ENCODE results near the gene SPTLC1.
"Not testable (repeated sequence)": the region's sequence is repeated elsewhere in the genome, so short reads cannot be mapped to it uniquely, and the experiment has no call there.

SPTLC1 gene, protein sequence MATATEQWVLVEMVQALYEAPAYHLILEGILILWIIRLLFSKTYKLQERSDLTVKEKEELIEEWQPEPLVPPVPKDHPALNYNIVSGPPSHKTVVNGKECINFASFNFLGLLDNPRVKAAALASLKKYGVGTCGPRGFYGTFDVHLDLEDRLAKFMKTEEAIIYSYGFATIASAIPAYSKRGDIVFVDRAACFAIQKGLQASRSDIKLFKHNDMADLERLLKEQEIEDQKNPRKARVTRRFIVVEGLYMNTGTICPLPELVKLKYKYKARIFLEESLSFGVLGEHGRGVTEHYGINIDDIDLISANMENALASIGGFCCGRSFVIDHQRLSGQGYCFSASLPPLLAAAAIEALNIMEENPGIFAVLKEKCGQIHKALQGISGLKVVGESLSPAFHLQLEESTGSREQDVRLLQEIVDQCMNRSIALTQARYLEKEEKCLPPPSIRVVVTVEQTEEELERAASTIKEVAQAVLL

DNA sequence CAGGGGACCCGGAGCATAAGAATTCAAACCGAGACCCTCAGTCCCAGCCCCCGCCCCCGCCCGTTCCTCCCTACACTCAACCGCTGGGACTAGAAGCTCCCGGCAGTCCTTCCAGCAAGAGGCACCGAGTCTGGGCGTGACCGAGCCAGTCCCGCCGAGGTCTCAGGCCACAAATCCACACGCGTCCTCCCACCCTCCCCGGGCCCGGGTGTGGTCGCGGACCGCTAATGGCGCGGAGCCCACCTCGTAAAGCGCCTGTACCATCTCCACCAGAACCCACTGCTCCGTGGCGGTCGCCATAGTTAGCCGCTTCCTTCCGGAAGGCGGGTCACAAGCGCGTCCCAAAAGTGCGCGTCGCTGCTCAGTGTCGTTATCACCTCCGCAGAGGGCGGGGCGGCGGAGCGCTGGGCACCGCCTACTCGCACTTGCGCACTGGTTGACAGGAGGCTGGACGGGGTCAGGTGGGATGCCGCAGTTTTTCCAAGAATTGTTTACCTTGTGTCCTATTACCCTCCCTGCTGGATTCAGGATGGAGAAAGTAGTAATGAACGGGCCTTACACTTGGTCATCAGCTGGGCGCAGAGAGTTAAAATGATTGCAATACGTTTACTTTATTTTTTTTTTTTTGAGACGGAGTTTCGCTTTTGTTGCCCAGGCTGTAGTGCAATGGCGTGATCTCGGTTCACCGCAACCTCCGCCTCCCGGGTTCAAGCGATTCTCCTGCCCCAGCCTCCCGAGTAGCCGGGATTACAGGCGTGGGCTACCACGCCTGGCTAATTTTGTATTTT is at the start of gene SPTLC1:
TSS of gene SPTLC1 (minus strand) at position 343 of the 788 bp plus-strand sequence. CDS start at position 300, 43 bp downstream.
- peak; percentile 89 to 92 for DNase-seq (ENCODE audit: low read depth in 1 of 2, low spot score in 1 of 2)

DNA sequence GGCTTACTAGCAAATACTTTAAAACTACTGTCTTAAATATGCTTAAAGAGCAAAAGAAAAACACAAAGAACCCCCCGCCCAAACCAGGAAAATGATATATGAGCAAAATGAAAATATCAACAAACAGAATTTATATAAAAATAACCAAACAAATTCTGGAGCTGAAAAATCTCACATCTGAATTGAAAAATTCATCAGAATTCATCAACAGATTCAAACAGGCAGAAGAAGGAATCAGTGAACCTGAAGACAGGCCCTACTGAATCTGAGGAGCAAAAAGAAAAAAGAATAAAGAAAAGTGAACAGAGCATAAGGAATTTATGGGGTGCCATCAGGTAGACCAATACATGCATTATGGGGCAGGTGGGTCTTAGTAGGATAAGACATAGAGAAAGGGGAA is 49.8 kb upstream of the SPTLC1 start:
- no peak for DNase-seq (ENCODE audit: low read depth in 1 of 2, low spot score in 1 of 2)

DNA sequence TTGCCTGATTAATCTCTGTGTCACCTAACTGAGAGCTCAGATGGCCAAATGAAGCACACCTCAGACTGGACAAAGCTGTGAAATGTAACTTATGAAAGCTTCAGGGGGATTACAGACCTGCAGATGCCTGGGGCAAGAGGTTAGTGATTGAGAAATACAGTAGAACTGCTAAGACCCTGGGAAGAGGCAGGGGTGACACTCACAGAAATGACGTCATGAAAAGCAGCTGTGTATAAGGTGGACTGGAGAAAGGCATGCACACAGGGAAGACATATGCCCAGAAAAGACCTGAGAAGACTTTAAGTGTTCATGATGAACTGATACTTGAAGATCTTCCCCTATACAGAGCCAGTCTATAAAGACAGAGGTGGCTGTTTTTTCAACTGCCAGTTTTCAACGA is 49.3 kb upstream of the SPTLC1 start:
- no peak for DNase-seq (ENCODE audit: low read depth in 1 of 2, low spot score in 1 of 2)

DNA sequence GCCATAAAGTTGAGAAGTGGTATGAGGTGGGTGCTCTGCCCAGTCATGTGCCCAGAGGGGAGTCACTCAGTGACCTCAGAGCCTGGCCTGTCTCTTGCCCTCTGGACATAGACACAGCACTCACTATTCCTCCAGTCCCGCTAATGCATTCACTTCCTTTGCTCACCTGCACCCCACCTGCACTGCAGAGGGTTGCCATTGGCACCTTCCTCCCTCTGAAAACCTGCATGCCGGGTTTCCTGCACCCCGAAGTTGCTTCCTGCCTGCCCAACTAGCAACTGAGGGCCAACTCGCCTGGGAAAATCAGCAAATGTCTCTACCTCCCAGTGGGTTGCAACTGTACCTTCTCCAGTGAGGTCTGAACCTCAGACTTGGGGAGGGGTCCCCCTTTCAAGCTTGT is 48.1 kb upstream of the SPTLC1 start:
- DNase-seq (ENCODE audit: low read depth in 1 of 2, low spot score in 1 of 2): no peak

DNA sequence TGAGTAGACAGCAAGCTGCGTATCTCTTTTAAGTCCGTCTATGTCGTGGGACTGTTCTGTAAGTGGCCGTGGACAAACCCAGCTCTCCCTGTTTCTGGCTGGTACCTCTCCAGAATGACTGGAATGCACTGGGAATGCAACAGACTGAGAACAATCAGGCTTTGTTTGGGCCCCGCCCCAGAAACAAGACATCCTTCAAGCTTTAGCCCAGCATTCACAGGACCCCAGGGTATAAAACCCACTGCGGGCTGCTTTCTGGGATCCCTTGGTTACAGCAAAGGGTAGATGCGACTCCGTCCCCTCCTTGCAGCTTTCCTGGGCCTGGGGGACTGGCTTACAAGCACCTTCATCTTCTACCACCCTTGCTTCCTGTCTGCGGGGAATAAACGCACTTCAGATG is 45.6 kb upstream of the SPTLC1 start:
- DNase-seq (ENCODE audit: low read depth in 1 of 2, low spot score in 1 of 2): no peak

DNA sequence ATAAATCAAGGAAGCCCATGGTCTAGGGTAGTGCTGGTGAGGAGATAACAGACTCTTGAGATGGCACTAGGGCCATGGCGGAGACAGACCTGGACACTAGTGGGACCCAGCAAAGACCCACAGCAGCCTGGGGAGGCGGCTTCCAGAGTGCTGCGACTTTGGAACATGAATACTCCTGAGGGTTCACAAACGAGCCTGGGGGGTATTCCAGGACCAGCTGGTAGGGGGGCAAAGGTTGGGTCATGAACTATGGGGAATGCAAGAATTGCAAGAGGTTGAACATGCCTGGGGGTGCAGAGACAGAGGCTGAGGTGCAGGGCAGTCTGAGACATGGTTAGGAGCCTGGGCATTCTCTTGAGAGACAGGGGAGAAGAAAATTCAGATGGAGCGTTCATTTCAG is 43.8 kb upstream of the SPTLC1 start:
- DNase-seq (ENCODE audit: low read depth in 1 of 2, low spot score in 1 of 2): no peak

DNA sequence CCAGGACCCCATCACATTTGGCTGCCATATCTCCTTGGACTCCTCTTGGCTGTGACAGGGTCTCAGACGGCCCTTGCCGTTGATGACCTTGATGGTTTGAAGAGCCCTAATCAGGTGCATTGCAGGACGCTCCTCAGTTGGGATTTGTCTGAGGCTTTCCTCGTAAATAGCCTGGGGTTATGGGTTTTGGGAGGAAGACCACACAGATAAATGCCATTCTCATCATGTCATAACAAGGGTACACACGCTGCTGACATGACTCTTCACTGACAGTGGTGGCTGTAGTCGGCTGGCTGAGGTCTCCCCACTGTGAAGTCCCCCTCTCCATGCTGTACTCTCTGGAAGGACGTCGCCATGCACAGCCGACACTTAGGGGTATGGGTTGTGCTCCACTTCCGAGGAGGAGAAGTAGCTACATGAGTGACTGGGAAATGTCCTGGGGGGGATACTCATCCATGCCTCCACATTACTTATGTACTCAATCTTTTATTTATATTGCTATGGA is 42.9 kb upstream of the SPTLC1 start:
- DNase-seq (ENCODE audit: low read depth in 1 of 2, low spot score in 1 of 2): no peak

DNA sequence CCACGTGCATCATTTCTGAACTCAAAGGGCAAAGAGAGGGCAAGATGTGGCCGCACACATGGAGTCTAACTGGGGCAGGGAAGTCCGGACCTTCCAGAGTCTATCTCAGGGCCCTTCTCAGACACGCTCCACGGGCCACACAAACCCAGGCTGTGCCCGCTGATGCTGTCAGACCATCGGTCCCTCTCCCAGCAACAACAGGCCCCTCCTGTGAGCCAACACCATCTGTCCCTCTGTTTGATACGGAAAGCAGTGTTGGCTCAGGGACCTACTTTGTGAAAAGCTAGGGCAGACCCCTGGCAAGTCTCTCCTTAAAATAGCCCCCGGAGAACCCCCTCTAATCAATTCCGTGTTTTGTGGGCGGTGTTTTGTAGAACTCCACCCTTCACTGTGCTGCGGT is 40.5 kb upstream of the SPTLC1 start:
- DNase-seq (ENCODE audit: low read depth in 1 of 2, low spot score in 1 of 2): not testable (repeated sequence)

DNA sequence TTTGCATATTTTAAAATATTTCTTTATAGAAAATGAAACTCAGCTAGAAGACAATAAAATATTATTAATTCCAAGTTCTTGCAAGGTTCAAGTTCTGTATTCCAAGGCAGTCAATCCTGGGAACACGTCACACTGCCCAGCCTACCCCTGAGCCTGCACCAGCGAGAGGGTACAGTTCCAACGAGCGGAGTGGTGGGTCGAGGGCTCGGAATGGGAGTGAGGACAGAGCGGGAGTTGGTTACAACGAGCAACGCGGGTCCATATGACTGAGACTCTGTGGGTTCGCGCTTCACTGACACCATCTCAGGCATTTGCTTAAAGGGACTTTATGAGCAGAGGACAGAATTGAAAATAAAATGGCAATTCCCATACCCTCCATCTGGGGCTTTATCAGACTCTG is 40.0 kb upstream of the SPTLC1 start:
- DNase-seq (ENCODE audit: low read depth in 1 of 2, low spot score in 1 of 2): no peak

DNA sequence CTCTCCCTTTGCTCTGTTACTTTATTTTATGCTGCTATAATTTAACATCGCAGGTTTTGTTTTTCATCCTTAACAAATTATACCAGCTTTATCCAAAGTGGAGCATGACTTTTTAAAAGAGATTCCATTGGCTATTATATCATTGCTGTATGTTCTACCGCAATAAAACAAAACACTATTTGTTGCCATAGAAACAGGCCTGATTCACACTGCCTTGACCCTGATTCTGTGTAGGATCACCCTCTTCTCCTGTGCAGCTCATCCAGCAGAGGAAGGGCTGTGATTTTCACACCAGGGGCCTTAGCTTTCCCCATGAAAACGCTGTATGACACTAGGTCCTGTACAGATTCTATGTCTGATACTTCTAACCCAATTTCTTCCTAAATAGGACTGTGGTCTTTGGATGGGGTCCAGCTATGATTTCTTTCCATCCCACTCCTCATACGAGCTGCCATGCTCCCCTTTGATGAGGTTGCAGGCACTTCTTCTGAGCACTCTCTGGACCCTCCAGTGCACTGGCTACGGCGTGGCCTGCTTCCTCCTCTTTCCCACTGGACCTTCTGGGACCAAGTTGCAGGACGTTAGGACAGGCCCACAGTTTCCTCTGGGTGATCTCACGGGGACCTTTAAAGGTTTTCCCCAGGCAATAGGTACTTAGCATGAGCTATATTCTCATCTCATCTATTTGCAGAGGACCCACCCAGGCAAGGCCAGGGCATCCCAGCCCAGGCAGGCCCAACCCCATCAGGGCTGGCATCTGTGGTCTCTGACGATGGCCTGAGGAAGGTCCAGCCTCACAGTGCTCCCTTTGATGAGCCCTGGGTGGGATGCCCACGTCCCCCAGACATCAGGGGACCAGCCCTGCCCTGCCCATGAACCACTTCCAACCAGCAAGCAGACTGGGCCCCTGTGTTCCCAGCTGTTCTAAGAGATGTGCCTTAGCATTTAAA is 38.5 kb upstream of the SPTLC1 start:
- DNase-seq (ENCODE audit: low read depth in 1 of 2, low spot score in 1 of 2): not testable (repeated sequence)

DNA sequence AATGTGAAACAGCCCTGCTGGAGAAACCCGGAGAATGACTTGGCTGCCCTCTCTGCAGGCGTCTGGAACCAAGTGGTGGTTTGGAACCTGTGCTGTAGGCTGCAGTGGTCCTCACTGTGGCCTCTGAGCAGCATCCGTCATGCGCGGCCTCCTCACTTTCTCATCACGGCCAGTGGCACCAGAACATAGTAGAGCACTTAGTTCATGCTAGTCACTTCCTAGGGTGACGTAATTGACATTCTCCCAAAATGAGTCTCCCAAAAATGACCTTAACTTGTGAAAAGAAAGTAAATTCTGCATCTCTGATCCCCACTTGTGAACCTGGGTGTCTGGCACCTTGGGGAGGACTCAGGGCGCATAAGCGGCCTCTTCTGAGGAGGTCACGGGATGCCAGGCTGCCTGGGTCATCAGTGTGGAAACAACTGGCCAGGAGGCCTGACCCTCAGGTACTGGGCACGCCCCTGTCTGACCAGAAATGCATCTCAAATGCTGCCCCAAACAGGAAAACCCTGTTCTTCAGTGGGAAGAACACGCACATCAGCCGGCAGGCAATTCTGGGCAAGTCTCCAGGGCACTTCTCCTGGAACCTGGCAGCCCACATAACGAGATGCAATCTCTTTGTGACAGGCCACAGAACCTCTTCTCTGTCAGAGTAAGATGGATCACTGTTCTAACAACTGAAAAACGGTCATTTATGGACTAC is 36.6 kb upstream of the SPTLC1 start:
- DNase-seq (ENCODE audit: low read depth in 1 of 2, low spot score in 1 of 2): no peak

DNA sequence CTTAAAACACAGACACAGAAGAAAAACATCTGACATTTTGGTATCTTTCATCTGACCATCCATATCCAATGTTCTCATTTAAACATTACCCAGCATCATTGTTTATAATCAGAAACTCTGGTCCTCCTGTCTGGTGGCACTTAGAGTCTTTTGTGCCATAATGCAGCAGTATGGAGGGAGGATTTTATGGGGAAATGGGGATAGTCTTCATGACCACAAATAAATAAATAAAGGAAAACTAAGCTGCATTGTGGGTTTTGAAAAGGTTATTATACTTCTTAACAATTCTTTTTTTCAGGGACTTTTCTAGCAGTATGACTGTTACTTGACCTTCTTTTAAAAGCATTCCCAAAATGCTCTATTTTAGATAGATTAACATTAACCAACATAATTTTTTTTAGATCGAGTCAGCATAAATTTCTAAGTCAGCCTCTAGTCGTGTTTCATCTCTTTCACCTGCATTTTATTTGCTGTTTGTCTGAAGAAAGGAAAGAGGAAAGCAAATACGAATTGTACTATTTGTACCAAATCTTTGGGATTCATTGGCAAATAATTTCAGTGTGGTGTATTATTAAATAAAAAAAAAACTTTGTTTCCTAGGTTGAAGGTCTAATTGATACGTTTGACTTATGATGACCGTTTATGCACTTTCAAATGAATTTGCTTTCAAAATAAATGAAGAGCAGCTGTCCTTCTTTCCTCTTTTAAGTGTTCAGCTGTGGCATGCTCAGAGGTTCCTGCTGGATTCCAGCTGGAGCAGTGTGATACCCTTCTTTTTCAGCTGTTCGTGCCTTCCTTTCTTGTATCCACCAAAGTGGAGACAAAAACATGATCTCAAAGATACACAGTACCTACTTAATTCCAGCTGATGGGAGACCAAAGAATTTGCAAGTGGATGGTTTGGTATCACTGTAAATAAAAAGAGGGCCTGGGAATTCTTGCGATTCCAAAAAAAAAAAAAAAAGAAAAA is 35.6 kb upstream of the SPTLC1 start:
- not testable (repeated sequence) for DNase-seq (ENCODE audit: low read depth in 1 of 2, low spot score in 1 of 2)

DNA sequence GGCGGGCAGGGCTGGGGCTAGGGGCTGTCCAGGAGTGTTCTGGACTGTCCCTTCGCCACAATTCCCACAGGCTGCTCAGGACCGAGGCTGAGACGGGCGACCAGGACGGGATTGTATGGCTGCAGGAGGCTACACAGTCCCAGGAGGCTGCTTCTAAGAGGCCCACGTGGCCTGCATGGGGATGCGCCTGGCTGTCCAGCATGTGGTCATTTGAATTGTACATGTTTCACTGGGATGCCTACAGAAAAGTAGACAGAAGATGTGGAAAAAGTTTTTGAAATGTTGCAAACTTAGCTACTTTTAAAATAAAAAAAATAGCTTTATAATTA is 32.6 kb upstream of the SPTLC1 start:
- no peak for DNase-seq (ENCODE audit: low read depth in 1 of 2, low spot score in 1 of 2)

DNA sequence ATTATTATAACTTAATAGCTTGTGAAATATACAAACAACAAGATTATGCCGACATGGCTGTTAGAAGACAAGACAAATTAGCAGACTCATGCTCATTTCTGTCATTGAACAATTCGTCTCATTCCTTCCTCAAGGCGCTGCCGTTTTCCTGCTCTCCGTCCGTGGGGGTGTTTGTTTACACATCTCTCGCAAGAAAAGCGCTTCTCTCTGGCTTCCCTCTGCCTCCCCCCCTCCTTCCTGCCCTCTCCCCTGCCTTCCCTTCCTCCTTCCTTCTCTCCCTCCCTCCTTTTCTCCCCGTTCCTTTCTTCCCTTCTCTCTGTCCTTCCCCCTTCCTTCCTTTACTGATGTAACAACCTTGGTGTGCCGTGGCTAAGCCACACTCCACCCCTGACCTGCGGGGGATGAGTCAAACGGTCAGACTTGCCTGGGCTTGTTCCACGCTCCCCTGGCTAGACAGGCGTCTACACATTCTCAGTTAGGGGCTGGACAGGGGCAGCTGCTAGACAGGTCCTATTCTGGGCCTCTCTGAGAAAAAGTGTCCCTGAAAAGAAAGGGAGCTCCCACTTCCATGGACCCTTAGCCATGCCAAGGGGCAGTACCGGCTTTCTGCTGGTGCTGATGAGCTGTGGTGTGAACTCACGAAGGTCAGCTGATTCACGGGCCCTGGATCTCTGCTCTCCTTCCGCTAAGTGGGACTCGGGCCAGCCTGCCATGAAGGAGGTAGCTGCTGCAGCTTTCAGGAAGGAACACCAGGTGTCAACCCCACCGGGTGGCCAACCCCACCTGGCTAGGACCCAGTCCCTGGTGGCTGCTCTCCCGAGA is 32.0 kb upstream of the SPTLC1 start:
- DNase-seq (ENCODE audit: low read depth in 1 of 2, low spot score in 1 of 2): no peak

DNA sequence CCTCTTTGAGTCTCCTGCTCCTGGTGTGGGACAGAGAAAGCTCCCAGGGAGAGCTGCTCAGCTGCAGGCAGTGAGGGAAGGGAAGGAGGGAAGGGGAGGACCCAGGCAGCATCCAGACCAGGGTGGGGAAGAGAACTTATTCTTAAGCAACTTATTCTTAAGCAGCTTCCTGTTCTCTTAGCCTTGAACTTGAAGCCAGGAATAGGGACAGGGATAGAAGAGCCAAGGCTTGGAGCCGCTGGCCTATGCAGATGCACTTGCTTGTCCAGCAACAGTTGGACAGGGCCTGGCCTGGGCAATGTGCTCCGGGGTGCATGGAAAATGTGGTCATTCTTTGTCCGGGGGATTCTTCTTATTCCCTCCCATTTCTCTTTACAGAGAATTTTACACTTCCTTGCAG is 31.4 kb upstream of the SPTLC1 start:
- no peak for DNase-seq (ENCODE audit: low read depth in 1 of 2, low spot score in 1 of 2)

DNA sequence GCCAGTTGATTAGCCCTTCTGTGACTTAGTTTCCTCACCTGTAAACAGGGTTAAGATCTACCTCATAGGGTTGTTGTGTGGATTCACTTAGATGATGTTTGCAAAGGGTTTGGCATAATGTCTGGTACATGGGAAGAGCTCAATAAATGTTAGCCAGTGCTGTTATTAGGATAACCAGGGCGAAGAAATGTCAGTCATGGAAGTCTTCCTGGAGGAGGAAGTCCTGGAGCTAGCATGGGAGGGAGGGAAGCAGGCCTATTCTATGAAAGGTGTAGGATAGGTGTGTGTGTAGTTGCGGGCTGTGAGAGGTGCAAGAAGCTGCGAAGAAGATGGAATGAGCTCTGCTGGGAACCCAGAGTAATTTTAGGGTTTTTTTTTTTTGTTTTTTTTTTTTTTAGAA is 30.6 kb upstream of the SPTLC1 start:
- not testable (repeated sequence) for DNase-seq (ENCODE audit: low read depth in 1 of 2, low spot score in 1 of 2)

DNA sequence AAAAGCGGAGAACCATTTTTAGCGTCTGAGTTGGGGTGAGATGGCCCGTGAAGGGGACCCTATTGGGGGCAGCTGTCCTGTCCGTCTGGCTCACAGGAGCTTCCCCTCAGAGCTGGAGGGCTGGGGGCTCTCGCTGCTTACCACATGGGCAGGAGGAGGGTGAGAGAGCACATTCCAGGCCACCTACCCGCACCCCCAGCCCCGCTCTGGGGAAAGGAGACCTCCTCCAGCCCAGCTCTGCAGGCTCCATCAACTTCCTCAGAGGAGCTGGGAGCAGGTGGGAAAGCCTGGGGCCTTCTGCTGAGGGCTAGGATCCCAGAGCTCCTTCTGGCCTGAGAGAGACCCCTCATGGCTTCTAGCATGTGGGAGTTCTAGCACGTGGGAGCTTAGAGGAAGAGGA is 27.1 kb upstream of the SPTLC1 start:
- no peak for DNase-seq (ENCODE audit: low read depth in 1 of 2, low spot score in 1 of 2)
